HEK293 (cell line): ENCODE results near the gene NKPD1.

Source experiments
- CTCF ChIA-PET: fragments of 350-600 bp; formaldehyde crosslinking; extraction: SDS; loops from one replicate; lab custom pipeline; 2021; ENCODE audit warnings: antibody characterized with exemption; lab: Yijun Ruan, JAX
- POLR2A ChIA-PET: fragments of 300-600 bp; formaldehyde crosslinking; extraction: SDS; loops from one replicate; lab custom pipeline; 2020; ENCODE audit warnings: antibody characterized with exemption, inconsistent platforms; lab: Yijun Ruan, JAX
- H3K27ac ChIP-seq: fragments of 200-500 bp; sonication (Bioruptor generic); 2 replicates; pipeline ENCODE4 v1.5.1; 2014; ENCODE audit warnings: low read depth, low read length, control low read depth, inconsistent platforms; ENCODE audit errors: extremely low read depth
- H3K36me3 ChIP-seq, 2 experiments: fragments of 200-500 bp in 1 of 2; sonication (Bioruptor generic) in 1 of 2; 1 replicate in 1 of 2; 2 replicates in 1 of 2; pipeline ENCODE4 v1.5.1; 2014 to 2017; ENCODE audit warnings: inconsistent platforms in 2 of 2, low read length in 2 of 2; ENCODE audit not compliant: control insufficient read depth in 2 of 2, insufficient read depth in 1 of 2
- H3K4me1 ChIP-seq: fragments of 200-500 bp; sonication (Bioruptor generic); 2 replicates; pipeline ENCODE4 v1.5.1; 2014; ENCODE audit warnings: mild to moderate bottlenecking, low read length, inconsistent platforms; ENCODE audit not compliant: control insufficient read depth, insufficient read depth
- H3K4me3 ChIP-seq: 2 replicates; pipeline ENCODE4 v1.5.1; 2011; ENCODE audit warnings: low read depth, mild to moderate bottlenecking, control low read depth, low read length, moderate library complexity
- H3K9me3 ChIP-seq: fragments of 200-500 bp; sonication (Bioruptor generic); 2 replicates; pipeline ENCODE4 v1.5.1; 2014; ENCODE audit warnings: low read depth, low read length, inconsistent platforms; ENCODE audit not compliant: control insufficient read depth, insufficient read depth
- AEBP2 ChIP-seq: fragments of 450-650 bp; formaldehyde crosslinking; IDR thresholded peaks from 2 replicates; pipeline ENCODE4 v1.5.1; 2016; ENCODE audit warnings: missing biosample characterization, missing genetic modification characterization, borderline replicate concordance
- ATF2 ChIP-seq: fragments of 450-650 bp; formaldehyde crosslinking; IDR thresholded peaks from 2 replicates; pipeline ENCODE4 v1.5.1; 2016; ENCODE audit warnings: missing biosample characterization, missing genetic modification characterization, low read depth
- BCL11B ChIP-seq: fragments of 450-650 bp; formaldehyde crosslinking; IDR thresholded peaks from 2 replicates; pipeline ENCODE4 v1.5.1; 2016; ENCODE audit warnings: low read depth, missing biosample characterization, missing genetic modification characterization
- ELK4 ChIP-seq: IDR thresholded peaks from 2 replicates; pipeline ENCODE4 v1.6.1; 2011; ENCODE audit warnings: mild to moderate bottlenecking, low read depth, low read length, borderline replicate concordance
- KLF7 ChIP-seq: fragments of 450-650 bp; formaldehyde crosslinking; IDR thresholded peaks from 2 replicates; pipeline ENCODE4 v1.5.1; 2016; ENCODE audit warnings: missing biosample characterization, missing genetic modification characterization, borderline replicate concordance
- SCRT1 ChIP-seq: fragments of 450-650 bp; formaldehyde crosslinking; IDR thresholded peaks from 2 replicates; pipeline ENCODE4 v1.5.1; 2016; ENCODE audit warnings: missing biosample characterization, missing genetic modification characterization, borderline replicate concordance
- ZNF10 ChIP-seq: fragments of 450-650 bp; formaldehyde crosslinking; IDR thresholded peaks from 2 replicates; pipeline ENCODE4 v1.5.1; 2017; ENCODE audit warnings: missing biosample characterization, missing genetic modification characterization
- ZNF114 ChIP-seq: fragments of 450-650 bp; formaldehyde crosslinking; IDR thresholded peaks from 2 replicates; pipeline ENCODE4 v1.5.0; 2017; ENCODE audit warnings: missing biosample characterization, missing genetic modification characterization
- ZNF132 ChIP-seq: fragments of 450-650 bp; formaldehyde crosslinking; IDR thresholded peaks from 2 replicates; pipeline ENCODE4 v1.5.1; 2017; ENCODE audit warnings: missing biosample characterization, missing genetic modification characterization, borderline replicate concordance
- ZNF175 ChIP-seq: fragments of 450-650 bp; formaldehyde crosslinking; IDR thresholded peaks from 2 replicates; pipeline ENCODE4 v1.5.1; 2016; ENCODE audit warnings: missing biosample characterization, missing genetic modification characterization
- ZNF18 ChIP-seq: fragments of 450-650 bp; formaldehyde crosslinking; IDR thresholded peaks from 2 replicates; pipeline ENCODE4 v1.5.1; 2016; ENCODE audit warnings: missing biosample characterization, missing genetic modification characterization
- ZNF19 ChIP-seq: fragments of 450-650 bp; formaldehyde crosslinking; IDR thresholded peaks from 2 replicates; pipeline ENCODE4; 2016; ENCODE audit warnings: missing biosample characterization, missing genetic modification characterization, low read depth
- ZNF266 ChIP-seq: fragments of 450-650 bp; formaldehyde crosslinking; IDR thresholded peaks from 2 replicates; pipeline ENCODE4 v1.5.1; 2016; ENCODE audit warnings: missing biosample characterization, missing genetic modification characterization, low read depth
- ZNF274 ChIP-seq, 2 experiments: fragments of 200-500 bp in 1 of 2; fragments of 450-650 bp in 1 of 2; sonication (Bioruptor generic) in 1 of 2; formaldehyde crosslinking in 1 of 2; IDR thresholded peaks; 2 replicates each; pipeline versions ENCODE4 v1.5.1 to v1.6.1; 2014 to 2016; ENCODE audit warnings: borderline replicate concordance in 1 of 2, inconsistent platforms in 1 of 2, low read length in 1 of 2, missing biosample characterization in 1 of 2, missing genetic modification characterization in 1 of 2
- ZNF302 ChIP-seq: fragments of 450-650 bp; formaldehyde crosslinking; IDR thresholded peaks from 2 replicates; pipeline ENCODE4 v1.5.1; 2016; ENCODE audit warnings: missing biosample characterization, missing genetic modification characterization, low read depth
- ZNF324 ChIP-seq: fragments of 450-650 bp; formaldehyde crosslinking; IDR thresholded peaks from 2 replicates; pipeline ENCODE4 v1.5.1; 2016; ENCODE audit warnings: missing biosample characterization, missing genetic modification characterization
- ZNF350 ChIP-seq: fragments of 450-650 bp; formaldehyde crosslinking; IDR thresholded peaks from 2 replicates; pipeline ENCODE4 v1.5.0; 2017; ENCODE audit warnings: missing biosample characterization, mild to moderate bottlenecking, missing genetic modification characterization
- ZNF37A ChIP-seq: fragments of 450-650 bp; IDR thresholded peaks from 2 replicates; pipeline ENCODE4 v1.5.1; 2018; ENCODE audit warnings: missing biosample characterization, missing genetic modification characterization
- ZNF426 ChIP-seq: fragments of 450-650 bp; formaldehyde crosslinking; IDR thresholded peaks from 2 replicates; pipeline ENCODE4 v1.5.1; 2017; ENCODE audit warnings: missing biosample characterization, missing genetic modification characterization, mild to moderate bottlenecking, inconsistent platforms, moderate library complexity
- ZNF521 ChIP-seq: fragments of 450-650 bp; formaldehyde crosslinking; IDR thresholded peaks from 2 replicates; pipeline ENCODE4 v1.5.1; 2017; ENCODE audit warnings: missing biosample characterization, mild to moderate bottlenecking, missing genetic modification characterization
- ZNF621 ChIP-seq: fragments of 450-650 bp; formaldehyde crosslinking; IDR thresholded peaks from 2 replicates; pipeline ENCODE4 v1.5.1; 2017; ENCODE audit warnings: missing biosample characterization, missing genetic modification characterization
- ZNF704 ChIP-seq: fragments of 450-650 bp; formaldehyde crosslinking; IDR thresholded peaks from 2 replicates; pipeline ENCODE4 v1.5.1; 2016; ENCODE audit warnings: missing biosample characterization, missing genetic modification characterization
- ZNF776 ChIP-seq: fragments of 450-650 bp; formaldehyde crosslinking; IDR thresholded peaks from 2 replicates; pipeline ENCODE4 v1.5.0; 2017; ENCODE audit warnings: missing biosample characterization, missing genetic modification characterization, borderline replicate concordance
- ZNF843 ChIP-seq: fragments of 450-650 bp; formaldehyde crosslinking; IDR thresholded peaks from 2 replicates; pipeline ENCODE4 v1.5.1; 2016; ENCODE audit warnings: missing biosample characterization, missing genetic modification characterization
- TF ChIP-seq, protein P1 (sequence below): fragments of 450-650 bp; formaldehyde crosslinking; IDR thresholded peaks from 2 replicates; pipeline ENCODE4 v1.5.1; 2016; ENCODE audit warnings: missing biosample characterization, missing genetic modification characterization

The NKPD1 gene

GRCh38 chr19:45200568-45200967, 39.8 kb upstream of the NKPD1 start (continued):
- TF ChIP-seq, protein P1, sequence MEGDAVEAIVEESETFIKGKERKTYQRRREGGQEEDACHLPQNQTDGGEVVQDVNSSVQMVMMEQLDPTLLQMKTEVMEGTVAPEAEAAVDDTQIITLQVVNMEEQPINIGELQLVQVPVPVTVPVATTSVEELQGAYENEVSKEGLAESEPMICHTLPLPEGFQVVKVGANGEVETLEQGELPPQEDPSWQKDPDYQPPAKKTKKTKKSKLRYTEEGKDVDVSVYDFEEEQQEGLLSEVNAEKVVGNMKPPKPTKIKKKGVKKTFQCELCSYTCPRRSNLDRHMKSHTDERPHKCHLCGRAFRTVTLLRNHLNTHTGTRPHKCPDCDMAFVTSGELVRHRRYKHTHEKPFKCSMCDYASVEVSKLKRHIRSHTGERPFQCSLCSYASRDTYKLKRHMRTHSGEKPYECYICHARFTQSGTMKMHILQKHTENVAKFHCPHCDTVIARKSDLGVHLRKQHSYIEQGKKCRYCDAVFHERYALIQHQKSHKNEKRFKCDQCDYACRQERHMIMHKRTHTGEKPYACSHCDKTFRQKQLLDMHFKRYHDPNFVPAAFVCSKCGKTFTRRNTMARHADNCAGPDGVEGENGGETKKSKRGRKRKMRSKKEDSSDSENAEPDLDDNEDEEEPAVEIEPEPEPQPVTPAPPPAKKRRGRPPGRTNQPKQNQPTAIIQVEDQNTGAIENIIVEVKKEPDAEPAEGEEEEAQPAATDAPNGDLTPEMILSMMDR: peak; percentile 82
- TF ChIP-seq AEBP2 (tag by site-specific recombination): no peak

DNA sequence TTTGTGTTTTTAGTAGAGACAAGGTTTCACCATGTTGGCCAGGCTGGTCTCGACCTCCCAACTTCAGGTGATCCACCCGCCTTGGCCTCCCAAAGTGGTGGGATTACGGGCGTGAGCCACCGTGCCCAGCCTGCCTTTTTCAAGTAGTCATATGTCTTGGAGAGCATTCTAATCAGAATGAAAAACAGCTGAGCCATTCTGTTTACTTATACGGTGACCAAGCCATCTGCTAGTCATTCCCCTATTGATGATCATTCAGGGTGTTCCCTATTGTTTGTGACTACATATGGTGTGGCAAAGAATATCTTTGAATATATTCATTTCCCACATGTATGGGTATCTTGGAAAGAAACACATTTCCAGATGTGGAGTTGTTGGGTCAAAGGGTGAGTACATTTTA, 35.0 kb upstream of the NKPD1 start:
- POLR2A ChIA-PET: no interaction called here
- H3K36me3 ChIP-seq: no peaks in the 10 kb centered on the region
- TF ChIP-seq ZNF114 (tag by site-specific recombination) (no peak), ZNF843 (tag by site-specific recombination) (no peak), ZNF274 (IDR thresholded peaks at IDR 0.05; ENCODE audit: low read length) (no peak), ZNF274 (tag by site-specific recombination; IDR thresholded peaks at IDR 0.05; ENCODE audit: borderline replicate concordance) (no peak), ZNF621 (no peak), ZNF324 (no peak), ZNF10 (no peak), ZNF521 (tag by site-specific recombination) (no peak), KLF7 (tag by site-specific recombination) (no peak), ZNF350 (tag by site-specific recombination) (no peak), ATF2 (no peak), BCL11B (tag by site-specific recombination) (no peak), ELK4 (no peak), ZNF132 (tag by site-specific recombination) (no peak), SCRT1 (no peak)
- TF ChIP-seq, all 188 proteins: peak for 0
- CTCF ChIA-PET: interaction anchor here (1.3 kb wide), 1 partner anchor 136 kb away, joined by 4 read pairs; no protein-coding TSS in a partner anchor
- H3K4me1 ChIP-seq: no peaks in the 10 kb centered on the region
- no peaks in the 10 kb centered on the region for H3K9me3 ChIP-seq
- no peak overlapping the region for H3K27ac ChIP-seq
- H3K4me3 ChIP-seq: no peak overlapping the region

- TF ChIP-seq ZNF776 (no peak), ZNF843 (tag by site-specific recombination) (no peak), ZNF302 (tag by site-specific recombination) (no peak), ZNF266 (no peak), ZNF175 (tag by site-specific recombination) (no peak), ZNF19 (no peak), ZNF426 (tag by site-specific recombination) (no peak), BCL11B (tag by site-specific recombination) (no peak), ZNF37A (no peak), ZNF18 (no peak), ZNF704 (tag by site-specific recombination) (no peak)
- H3K9me3 ChIP-seq: no peaks in the 10 kb centered on the region
- H3K27ac ChIP-seq: no peak overlapping the region
- no peaks in the 10 kb centered on the region for H3K36me3 ChIP-seq
- ChIA-PET POLR2A (no interaction called here), CTCF (interaction anchor here (1.2 kb wide), 1 partner anchor 146 kb away, joined by 3 read pairs; no protein-coding TSS in a partner anchor)
- no peaks in the 10 kb centered on the region for H3K4me1 ChIP-seq
- no peak overlapping the region for H3K4me3 ChIP-seq
These were observed 30.6 kb upstream of the NKPD1 start for GRCh38 chr19:45191375-45191774.
